ENCODE results near the gene P2RX7.

GRCh38 chr12:121198949-121199348 lies 66.3 kb downstream of the P2RX7 start:
- no peak for TF ChIP-seq CTCF (IDR thresholded peaks at IDR 0.05)
- TF ChIP-seq ELF4 (CRISPR knock-in tag; IDR thresholded peaks at IDR 0.05; ENCODE audit: low read depth) = no peak
- no peak for TF ChIP-seq USF2 (CRISPR knock-in tag; IDR thresholded peaks at IDR 0.05)
- no peak for TF ChIP-seq FOXJ3 (CRISPR knock-in tag; IDR thresholded peaks at IDR 0.05; ENCODE audit: borderline replicate concordance)
- no peak for TF ChIP-seq RELA (CRISPR knock-in tag; IDR thresholded peaks at IDR 0.05; ENCODE audit: borderline replicate concordance)
- TF ChIP-seq GABPB1 (CRISPR knock-in tag; IDR thresholded peaks at IDR 0.05) = no peak
